HG02970 (cell line): ENCODE data around the gene ANO6.
A peak's percentile ranks its signal among the peaks of the same experiment; 100 is the strongest.
"Not testable (repeated sequence)": the region's sequence is repeated elsewhere in the genome, so short reads cannot be mapped to it uniquely, and the experiment has no call there.

Experiments
- ATAC-seq: cut with Tn5 transposase; IDR thresholded peaks from one replicate; pipeline ENCODE4 v1.9.1; 2021; ENCODE audit warnings: mild to moderate bottlenecking, moderate library complexity, moderate number of reproducible peaks; ENCODE audit not compliant: unreplicated experiment, low FRiP score

ANO6 gene

DNA sequence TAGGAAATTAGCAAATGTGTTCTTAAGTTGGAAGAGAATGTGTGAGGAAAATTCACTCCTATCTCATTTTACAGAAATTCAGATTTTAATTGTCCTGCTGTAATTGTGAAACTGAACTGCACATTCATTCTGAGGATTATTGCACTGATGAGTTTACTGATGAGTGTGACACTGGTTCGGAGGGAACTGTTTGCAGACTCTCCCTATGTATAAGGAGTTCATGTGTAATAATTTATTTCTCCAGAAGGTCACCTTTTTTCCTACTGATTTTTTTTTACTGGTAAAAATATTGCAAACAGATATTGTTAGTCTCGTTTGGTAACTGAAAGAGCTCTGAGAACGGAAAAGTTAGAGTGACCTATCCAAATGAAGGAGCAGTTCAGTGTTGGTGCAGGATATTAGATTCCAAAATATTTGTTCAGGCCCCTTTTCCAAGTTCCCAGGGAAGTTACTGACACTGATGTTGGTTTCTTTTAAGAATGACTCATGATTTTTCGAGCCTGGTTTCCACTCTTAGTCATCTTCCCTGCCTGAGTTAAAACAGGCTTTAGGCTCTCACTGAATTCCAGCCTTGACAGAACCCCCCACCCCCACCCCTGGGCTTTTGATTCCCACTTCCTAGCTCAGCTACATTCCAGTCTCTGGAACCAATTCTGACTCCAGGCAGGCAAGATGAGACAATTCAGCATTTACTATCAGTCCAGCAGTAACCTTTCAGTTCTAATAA is 18.4 kb downstream of the ANO6 start:
- ATAC-seq = no peak

DNA sequence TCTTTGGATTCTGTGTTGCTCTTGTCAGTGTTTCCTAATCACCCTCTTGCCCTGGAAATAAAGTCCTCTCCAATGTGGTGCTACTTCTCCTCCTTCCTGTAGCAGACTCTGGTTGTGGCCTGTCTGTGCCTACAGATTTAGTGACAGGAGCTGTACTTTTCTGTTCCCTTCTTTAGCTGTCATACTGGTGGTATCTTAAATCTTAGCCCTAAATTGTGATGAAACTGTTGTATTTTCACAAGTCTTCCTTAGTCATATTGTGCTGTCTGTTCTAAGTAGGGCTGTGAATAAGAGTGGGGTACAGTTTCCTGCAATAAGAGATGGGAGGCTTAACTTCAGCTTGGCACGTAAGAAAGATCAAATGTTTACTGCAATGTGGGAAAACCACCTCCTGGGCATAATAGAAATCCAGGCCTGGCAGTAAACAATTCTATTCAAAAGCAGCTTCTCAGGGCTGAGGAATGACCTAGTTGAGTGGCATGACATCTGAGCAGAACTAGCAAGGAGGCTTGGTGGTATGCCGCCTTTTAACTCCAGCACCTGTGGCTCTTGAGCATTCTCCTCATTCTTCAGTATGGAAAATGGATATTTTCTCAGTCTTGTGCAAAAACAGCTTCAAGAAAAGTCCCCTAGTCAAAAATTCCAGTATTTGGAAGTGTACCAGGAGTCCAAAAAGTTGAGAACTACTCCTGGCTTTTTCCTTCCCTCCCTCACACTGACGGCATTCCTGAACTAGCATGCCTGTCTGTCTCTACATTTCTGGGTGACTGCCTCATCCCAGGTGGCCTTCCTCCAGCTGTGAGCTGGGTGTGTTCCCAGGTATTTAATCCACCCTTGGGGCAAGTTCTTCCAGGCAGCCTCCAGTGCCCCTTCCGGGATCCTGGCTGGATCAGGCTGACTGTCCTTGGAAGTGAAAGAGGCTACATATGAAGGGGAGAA is 19.5 kb downstream of the ANO6 start:
- ATAC-seq = no peak

DNA sequence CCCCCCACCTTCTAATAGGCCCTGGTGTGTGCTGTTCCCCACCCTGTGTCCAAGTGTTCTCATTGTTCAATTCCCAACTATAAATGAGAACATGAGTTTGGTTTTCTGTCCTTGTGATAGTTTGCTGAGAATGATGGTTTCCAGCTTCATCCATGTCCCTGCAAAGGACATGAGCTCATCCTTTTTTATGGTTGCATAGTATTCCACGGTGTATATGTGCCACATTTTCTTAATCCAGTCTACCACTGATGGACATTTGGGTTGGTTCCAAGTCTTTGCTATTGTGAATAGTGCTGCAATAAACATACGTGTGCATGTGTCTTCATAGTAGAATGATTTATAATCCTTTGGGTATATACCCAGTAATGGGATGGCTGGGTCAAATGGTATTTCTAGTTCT is 20.5 kb downstream of the ANO6 start:
- not testable (repeated sequence) for ATAC-seq

DNA sequence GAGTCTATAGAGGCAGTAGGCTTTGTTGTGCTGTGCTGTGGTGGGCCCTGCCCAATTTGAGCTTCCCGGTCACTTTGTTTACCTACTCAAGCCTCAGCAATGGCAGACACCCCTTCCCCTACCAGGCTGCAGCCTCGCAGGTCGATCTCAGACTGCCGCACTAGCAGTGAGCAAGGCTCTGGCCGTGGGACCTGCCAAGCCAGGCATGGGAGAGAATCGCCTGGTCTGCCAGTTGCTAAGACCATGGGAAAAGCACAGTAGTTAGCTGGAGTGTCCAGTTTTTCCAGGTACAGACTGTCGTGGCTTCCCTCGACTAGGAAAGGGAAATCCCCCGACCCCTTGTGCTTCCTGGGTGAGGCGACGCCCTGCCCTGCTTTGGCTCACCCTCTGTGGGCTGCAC is 26.3 kb downstream of the ANO6 start:
- ATAC-seq = no peak

DNA sequence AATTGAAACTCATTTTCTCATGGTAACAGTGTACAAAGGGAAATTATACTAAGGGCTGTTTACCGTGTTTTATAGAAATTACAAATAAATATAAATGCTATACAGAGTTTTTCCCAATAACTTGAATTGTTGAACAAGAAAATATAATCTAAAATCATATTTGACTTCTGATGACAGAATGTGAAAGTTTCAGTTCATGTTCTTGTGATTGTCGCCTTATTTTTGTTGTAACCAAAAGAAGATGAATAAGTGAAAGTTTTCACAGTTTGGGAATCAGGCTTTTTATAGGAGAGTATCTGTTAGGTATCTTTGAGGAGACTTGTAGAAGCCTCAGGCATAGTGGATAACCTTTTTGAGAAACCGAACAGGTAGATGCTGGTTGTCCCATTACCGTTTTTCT is 28.1 kb downstream of the ANO6 start:
- ATAC-seq = no peak

DNA sequence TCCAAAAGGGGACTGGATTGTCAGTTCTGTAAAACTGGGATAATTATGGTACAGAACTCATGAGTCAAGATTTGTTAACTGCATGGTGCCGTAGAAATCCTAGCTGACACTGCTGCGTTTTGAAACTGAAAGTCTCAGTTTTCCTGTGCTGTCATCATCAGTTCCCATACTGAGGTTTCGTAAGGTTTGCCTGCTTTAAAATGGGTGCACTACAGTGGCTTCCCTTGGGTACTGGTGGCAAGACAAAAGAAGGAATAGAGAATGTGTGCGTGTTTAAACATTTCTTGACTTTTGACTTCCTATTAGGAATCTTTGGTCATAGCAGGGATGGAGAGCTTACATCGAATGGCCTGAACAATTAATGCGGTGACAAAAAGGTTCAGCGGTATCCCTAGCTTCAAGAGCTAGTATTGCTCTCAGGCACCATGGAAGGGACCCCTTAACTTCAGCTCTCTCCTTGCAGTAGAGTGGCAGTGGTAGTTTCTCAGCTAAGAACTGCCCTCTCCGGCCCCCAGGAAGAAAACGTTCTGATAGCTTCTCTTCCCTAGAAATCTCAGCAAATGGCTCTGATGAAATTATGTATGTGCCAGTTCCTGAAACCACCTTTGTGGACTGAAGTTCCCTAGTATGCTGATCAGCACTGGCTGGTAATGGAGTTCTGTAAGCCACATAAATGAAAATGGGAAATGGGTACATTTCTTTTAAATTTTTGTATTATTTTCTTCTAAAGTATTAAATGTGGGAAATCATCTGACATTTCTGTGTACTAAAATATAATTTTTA is 28.9 kb downstream of the ANO6 start:
- peak; percentile 51 for ATAC-seq

DNA sequence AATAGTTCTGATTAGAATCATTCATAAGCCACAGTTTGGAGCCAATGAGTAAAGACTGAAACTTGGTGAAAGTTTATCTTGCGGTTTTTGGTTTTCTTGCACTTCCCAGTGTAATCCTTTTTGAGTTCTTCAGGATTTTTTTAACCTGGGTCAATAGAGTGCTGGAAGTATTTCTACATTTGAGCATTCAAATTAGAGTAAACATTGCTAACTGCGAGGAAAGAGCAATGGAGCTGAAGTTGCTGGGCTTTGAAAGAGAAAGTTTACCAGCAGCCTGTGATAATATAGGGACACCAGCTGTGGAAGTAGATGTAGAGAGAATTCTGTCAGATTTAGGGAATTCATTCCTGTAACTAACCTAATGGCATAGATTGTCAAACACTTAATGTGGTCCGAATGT is 30.3 kb downstream of the ANO6 start:
- no peak for ATAC-seq

DNA sequence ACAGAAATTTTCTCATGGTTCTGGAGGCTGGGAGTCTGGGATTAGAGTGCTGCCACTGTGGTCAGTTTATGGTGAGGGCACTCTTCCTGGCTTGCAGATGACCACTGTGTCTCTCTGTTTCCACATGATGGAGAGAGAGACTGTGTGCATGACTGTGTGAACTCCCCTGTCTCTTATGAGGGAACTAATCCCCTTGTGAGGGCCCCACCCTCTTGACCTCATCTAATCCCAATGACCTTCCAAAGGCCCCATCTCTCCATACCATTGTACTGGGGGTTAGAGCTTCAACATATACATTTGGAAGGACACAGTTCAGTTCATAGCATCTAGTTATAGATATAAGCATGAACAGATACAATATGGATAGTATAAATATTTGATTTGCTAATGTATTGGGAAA is 31.7 kb downstream of the ANO6 start:
- ATAC-seq = no peak

DNA sequence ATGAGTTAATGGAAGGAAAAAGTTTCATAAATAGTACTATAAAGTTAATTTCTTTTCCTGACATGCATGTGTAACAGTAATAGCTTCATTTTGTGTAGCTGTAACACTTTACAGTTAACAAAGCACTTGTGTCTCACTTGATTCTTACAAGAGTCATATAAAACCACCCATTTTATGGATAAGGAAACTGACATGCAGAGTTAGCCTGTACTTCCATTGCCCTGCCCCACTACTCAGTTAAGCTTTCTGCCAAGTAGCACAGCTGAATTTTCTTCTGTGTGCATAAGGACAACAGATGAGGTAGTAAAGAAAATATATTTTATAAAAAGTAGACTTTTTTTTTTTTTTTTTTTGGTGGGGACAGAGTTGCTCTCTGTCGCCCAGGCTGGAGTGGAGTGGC is 32.2 kb downstream of the ANO6 start:
- ATAC-seq = no peak

DNA sequence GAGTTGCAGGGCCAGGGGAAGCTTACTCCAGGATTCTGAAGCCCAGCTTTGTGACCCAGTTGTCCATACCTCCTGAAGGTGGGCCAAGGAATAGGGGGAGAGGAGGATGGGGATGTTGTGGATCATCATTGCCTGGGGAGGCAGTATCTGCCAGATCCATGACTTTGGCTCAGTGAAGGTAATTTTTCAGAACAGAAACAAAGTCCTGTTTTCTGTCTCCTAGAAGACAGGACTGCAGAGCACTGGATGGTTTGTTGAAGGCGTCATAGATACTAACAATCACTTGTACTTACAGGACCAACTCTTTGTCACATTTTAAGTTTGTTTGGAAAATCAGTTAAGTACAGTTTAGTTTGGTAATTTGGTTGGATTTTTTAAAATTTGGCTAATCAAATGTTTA is 38.4 kb downstream of the ANO6 start:
- ATAC-seq = no peak

DNA sequence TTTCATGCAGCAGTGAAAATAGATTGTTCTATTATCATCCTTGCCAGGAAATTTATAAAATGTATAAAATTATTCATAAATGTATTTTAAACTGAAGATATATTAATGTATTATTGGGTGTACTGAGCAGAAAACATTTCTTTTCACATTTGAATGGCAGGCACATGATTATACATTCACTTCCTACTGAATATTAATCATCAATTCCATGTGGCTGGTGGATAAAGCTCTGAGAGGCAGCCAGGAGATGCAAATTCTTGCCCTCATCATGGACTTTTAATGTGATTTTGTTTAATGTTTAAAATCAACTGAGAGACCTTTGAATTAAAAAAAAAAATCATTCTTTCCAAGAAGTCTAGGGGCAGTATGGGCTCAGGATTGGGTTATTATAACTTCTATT is 40.8 kb downstream of the ANO6 start:
- no peak for ATAC-seq

DNA sequence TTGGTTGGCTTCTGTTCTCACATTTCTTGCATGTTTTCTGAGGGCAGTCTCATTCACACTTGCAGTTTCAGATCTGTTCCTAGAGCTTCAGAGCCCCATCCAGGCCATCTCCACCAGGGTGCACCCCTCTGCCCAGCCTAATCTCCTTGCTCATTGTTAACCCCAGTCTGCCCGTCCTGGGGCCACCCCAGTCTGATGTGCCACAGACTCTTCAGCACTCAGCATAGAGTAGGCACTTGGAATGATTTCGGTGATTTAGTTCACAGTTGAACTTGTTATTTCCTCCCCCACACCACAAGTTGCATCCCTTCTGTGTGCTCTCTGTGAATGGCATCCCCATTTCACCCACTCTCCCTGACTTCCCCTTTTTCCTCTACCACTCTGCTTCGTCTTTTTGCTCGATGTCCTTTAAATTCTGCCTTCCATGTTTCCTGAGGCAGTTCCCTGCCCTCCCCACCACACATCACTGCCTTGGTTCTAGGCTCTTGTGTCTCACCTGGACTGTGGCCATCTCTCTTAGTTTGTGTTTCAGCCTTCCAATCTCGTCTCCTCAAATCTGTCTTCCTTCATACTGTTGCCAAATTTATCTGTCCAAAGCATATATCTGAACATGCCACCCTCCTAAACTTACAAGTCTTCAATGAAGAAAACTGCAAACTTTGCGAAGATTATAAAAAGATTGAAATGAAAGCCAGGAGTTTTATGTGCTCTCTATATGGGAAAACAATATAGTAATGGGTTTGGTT is 41.5 kb downstream of the ANO6 start:
- ATAC-seq = no peak

DNA sequence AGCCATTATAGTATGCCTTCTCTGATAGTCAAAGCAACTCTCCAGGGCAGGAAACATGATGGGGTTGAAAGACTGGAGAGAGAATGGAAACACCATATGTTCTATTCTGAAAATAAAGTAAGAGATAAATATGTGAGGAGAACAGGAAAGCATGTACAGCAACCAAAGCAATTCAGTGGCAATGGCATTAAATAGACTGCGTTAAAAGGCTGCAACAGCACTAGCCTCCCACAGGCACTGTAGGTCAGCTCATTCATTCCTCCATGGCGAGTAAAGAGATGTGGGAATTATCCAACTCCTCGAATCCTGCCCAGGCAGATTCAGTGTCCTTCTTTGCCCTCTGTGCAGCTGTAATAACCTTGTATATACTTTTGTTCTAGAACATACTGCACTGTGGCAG is 43.8 kb downstream of the ANO6 start:
- ATAC-seq = no peak

DNA sequence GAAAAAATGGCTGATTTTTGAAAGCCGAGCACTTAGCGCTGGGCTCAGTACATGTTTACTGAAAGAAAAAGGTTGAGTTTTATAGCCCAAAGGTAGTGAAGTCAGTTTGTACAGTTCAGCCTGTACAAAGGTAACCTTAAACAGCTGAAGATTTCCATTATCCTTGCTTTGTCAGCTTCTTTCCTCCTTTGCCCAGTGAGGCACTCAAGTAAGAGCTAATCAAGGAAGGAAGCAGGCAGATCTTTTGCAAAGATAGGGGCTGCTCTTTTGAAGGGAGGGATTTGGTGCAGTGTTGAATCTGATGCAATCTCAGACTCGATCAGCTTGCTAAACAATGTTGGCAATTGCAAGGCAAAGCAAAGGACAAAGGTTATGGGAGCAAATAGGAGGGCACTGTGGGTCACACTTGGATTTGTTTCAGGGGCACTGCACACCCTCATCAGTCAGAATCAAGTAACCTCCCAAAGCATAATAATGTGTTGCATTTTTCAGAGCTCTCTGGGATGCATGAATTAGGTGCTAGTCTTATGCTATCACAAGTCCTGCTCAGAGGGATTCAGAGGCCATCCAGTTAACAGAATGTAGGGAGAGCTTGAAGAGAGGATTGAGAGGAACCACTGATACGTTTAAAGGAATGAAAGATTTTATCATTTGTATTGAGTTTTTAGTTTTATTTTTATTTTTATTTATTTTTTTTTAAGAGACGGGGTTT is 44.4 kb downstream of the ANO6 start:
- ATAC-seq = no peak

DNA sequence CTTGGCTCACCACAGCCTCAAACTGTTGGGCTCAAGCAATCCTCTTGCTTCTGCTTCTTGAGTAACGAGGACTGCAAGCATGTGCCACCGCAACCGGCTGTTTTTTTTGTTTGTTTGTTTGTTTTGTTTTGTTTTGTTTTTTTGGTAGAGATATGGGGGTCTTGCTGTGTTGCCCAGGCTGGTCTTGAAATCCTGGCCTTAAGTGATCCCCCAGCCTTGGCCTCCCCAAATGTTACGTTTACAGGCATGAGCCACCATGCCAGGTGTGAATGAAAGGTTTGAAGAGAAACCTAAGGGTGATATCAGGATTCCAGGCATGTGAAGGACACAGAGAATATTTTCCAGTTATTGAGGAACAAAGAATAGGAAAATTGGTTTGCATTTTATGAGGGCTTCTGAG is 45.0 kb downstream of the ANO6 start:
- no peak for ATAC-seq

DNA sequence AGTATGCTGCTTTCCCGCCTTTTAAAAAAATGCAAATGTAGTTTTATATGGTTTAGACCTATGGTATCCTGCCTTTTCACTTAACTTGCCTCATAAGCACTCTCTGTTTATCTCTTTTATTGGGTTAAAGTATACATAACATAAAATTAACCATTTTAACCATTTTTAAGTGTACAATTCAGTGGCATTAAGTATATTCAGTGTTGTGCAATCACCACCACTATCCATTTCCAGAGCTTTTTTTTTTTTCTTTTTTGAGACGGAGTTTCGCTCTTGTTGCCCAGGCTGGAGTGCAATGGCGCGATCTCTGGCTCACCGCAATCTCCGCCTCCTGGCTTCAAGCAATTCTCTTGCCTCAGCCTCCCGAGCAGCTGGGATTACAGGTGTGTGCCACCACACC is 46.3 kb downstream of the ANO6 start:
- ATAC-seq = not testable (repeated sequence)

DNA sequence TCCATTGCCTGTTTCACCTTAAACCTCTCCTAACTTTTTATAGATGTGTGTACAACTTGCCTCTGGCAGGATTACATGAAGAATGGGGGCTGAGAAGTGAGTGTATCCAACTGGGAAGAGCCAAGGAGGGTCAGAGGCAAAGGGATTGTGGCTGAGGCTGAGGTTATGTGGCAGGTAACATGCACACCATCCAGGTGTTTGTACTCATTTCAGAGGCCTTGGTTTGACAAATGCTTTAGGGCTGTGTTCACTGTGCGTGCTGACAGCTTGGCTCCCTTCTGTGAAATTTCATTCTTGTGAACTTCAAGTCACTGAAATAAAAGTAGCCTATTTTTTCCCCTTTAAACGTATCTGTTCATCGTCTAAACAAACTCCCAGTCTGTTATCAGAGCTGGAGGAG is 47.7 kb downstream of the ANO6 start:
- no peak for ATAC-seq

DNA sequence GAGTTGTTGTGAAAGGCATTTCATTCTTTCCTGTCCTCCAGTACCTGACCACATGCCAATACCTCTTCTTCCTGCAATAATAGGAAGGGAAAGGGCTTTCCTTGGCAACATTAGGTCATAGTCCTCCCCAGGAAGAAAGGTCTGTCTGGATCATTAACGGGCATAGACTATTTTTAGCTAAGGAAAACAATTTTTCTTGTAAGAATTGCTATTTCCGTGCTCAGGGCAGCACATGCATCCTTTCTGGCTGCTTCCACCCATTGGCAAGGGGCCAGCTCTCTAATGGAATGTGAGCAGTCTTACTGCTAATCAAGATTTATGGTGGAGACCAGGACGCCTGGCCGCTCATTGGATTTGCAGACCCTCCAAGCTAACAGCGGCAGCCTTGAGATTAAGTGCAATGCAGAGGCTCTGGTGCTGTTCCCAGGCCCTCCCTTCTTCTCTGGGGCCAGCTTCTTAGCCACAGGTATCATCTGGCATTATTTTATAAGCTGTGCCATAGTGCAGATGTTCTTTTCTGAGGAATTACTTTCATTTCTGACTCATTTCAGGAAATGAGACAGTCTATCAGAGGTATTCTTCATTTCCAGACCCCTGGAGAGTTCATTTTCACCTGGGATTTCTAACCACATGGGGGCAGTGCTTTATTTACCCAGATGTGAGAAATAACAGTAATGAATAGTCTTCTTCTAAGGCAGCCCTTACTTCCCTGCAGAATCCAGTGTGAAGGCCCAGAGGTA is 52.9 kb downstream of the ANO6 start:
- peak; percentile 60 for ATAC-seq

DNA sequence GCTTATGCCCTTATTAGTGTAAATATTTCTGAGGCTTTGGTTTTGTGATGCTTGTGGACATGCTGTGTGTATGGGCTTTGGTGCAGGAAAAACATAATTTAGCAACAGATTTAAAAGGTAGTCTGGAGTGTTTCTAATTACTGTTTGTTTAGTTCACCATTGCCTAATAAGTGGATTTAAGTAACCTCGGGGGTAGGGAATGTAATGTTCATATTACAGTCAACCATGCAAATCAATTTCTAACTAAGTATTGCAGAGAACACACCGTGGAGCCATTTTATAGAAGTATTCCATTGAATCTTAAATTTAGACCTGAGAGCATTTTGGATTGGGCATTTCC is 53.5 kb downstream of the ANO6 start:
- no peak for ATAC-seq
